ENCODE results near the gene DUSP8.
"Not testable (repeated sequence)": the region's sequence is repeated elsewhere in the genome, so short reads cannot be mapped to it uniquely, and the experiment has no call there.

The DUSP8 gene

DNA sequence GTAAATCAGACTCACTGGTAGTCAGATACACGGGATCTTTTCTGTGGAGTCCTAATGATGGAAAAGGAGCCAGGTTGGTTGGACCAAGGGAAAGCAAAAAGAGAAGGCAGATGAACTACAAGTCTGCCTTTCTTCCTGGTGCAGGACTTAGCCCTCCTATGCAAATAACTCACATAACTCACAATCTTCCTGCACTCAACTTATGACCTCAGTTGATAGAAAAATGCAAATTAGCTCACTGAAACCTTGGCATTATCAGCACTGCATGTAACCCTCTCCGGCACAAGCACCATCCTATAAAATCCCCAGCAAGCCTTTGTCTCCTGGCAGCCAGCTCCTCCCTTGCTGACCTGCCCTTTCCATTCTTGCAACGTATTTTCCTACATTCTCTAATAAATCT is 29.6 kb upstream of the DUSP8 start:
- not testable (repeated sequence) for H3K27ac ChIP-seq (ENCODE audit: low read length); H3K4me3 ChIP-seq (ENCODE audit: low read length); H3K9me3 ChIP-seq (ENCODE audit: control insufficient read depth, insufficient read depth, low read length); DNase-seq (ENCODE audit: low read depth, low spot score); H3K27me3 ChIP-seq (ENCODE audit: control insufficient read depth, insufficient read depth, low read length); H3K36me3 ChIP-seq (ENCODE audit: control insufficient read depth, insufficient read depth, low read length); H3K4me1 ChIP-seq (ENCODE audit: control insufficient read depth, insufficient read depth, low read length)
- WGBS (ENCODE audit: insufficient coverage, insufficient read length), result no CpG with 5 or more reads among the region's 3 CpGs

DNA sequence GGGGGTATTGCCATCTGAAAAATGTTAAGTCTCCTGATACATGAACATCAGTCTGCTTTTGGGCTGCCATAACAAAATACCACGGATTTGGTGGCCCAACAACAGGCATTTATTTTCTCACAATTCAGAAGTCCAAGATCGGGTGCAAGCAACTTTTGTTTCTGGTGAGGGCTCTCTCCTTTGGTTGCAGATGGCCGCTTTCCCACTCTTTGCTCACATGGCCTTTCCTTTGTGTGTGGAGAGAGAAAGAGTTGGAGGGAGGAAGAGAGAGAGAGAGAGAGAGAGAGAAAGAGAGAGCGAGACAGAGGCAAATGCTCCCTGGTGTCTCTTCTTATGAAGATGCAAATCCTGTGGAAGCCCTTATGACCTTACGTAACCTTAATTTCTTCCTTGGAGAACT is 28.6 kb upstream of the DUSP8 start:
- H3K27me3 ChIP-seq (ENCODE audit: control insufficient read depth, insufficient read depth, low read length), result no peaks in the 10 kb centered on the region
- no peak overlapping the region for H3K27ac ChIP-seq (ENCODE audit: low read length)
- WGBS (ENCODE audit: insufficient coverage, insufficient read length), result no CpG with 5 or more reads among the region's 5 CpGs
- no peak overlapping the region for H3K4me3 ChIP-seq (ENCODE audit: low read length)
- H3K9me3 ChIP-seq (ENCODE audit: control insufficient read depth, insufficient read depth, low read length), result no peaks in the 10 kb centered on the region
- no peaks in the 10 kb centered on the region for H3K36me3 ChIP-seq (ENCODE audit: control insufficient read depth, insufficient read depth, low read length)
- DNase-seq (ENCODE audit: low read depth, low spot score), result no peak
- H3K4me1 ChIP-seq (ENCODE audit: control insufficient read depth, insufficient read depth, low read length), result 0 out of 2 replicates have a peak, but pooled peaks cover 1% of the 10 kb centered on the region

DNA sequence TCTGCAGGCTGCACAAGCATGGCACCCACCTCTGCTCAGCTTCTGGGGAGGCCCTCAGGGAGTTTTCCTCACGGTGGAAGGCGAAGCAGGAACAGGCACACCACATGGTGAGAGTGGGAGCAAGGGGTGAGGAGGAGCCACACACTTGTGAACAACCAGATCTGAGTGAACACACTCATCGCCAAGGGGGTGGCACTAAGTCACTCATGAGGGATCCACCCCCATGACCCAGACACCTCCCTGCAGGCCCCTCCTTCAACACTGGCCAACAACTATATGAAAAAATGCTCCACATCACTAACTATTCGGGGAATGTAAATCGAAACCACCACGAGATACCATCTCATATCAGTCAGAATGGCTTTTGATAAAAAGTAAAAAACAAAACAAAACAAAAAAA is 26.7 kb upstream of the DUSP8 start:
- H3K27me3 ChIP-seq (ENCODE audit: control insufficient read depth, insufficient read depth, low read length), result no peaks in the 10 kb centered on the region
- H3K4me3 ChIP-seq (ENCODE audit: low read length), result no peak overlapping the region
- H3K27ac ChIP-seq (ENCODE audit: low read length), result no peak overlapping the region
- DNase-seq (ENCODE audit: low read depth, low spot score), result no peak
- H3K9me3 ChIP-seq (ENCODE audit: control insufficient read depth, insufficient read depth, low read length), result no peaks in the 10 kb centered on the region
- WGBS (ENCODE audit: insufficient coverage, insufficient read length), result no CpG with 5 or more reads among the region's 6 CpGs
- H3K4me1 ChIP-seq (ENCODE audit: control insufficient read depth, insufficient read depth, low read length), result 0 out of 2 replicates have a peak, but pooled peaks cover 1% of the 10 kb centered on the region
- no peaks in the 10 kb centered on the region for H3K36me3 ChIP-seq (ENCODE audit: control insufficient read depth, insufficient read depth, low read length)

DNA sequence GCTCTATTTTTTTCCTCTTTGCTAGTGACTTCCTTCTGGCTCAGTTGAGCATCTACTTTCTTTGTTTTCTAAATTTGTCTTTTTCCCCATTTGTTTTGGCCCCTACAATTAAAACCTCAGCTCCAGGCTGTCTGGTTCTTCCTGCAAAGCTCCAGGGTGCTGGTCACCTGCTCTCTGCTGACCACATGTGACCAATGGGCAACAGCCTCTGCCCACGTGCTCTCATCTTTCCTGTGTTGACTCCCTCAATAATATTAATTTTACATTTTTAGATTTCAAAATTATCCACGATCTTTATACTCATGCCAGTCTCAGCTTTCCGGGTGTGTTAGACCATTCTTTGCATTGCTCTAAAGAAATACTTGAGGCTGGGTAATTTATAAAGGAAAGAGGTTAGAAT is 26.3 kb upstream of the DUSP8 start:
- not testable (repeated sequence) for H3K9me3 ChIP-seq (ENCODE audit: control insufficient read depth, insufficient read depth, low read length); H3K36me3 ChIP-seq (ENCODE audit: control insufficient read depth, insufficient read depth, low read length); H3K27me3 ChIP-seq (ENCODE audit: control insufficient read depth, insufficient read depth, low read length); H3K4me1 ChIP-seq (ENCODE audit: control insufficient read depth, insufficient read depth, low read length); DNase-seq (ENCODE audit: low read depth, low spot score); H3K4me3 ChIP-seq (ENCODE audit: low read length); H3K27ac ChIP-seq (ENCODE audit: low read length)
- WGBS (ENCODE audit: insufficient coverage, insufficient read length), result 100% methylated on average over 1 of the region's 3 CpGs

DNA sequence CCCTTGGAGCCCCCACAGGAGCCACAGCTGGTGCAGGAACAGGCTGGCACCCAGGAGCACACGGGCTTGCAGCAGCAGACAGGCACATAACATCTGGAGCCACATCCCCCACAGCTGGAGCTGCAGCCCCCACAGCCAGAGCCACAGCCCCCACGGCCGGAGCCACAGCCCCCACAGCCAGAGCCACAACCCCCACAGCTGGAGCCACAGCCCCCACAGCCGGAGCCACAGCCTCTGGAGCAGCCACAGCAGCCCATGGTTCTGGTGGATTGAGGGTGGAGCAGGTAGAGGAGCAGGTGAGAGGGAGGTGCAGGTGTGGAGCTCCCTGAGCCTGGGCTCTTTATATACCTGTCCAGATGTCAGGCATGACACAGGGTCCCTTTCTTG is 25.9 kb upstream of the DUSP8 start, which contains the start of gene KRTAP5-2:
KRTAP5-2 (minus strand) TSS at position 301 of the 387 bp plus-strand sequence; CDS start at position 257, 44 bp downstream.
- no peak within 1 kb of the TSS for H3K27ac ChIP-seq (ENCODE audit: low read length)
- H3K36me3 ChIP-seq (ENCODE audit: control insufficient read depth, insufficient read depth, low read length), result no peaks in the 10 kb centered on the region
- WGBS (ENCODE audit: insufficient coverage, insufficient read length), result no CpG with 5 or more reads among the region's 4 CpGs

DNA sequence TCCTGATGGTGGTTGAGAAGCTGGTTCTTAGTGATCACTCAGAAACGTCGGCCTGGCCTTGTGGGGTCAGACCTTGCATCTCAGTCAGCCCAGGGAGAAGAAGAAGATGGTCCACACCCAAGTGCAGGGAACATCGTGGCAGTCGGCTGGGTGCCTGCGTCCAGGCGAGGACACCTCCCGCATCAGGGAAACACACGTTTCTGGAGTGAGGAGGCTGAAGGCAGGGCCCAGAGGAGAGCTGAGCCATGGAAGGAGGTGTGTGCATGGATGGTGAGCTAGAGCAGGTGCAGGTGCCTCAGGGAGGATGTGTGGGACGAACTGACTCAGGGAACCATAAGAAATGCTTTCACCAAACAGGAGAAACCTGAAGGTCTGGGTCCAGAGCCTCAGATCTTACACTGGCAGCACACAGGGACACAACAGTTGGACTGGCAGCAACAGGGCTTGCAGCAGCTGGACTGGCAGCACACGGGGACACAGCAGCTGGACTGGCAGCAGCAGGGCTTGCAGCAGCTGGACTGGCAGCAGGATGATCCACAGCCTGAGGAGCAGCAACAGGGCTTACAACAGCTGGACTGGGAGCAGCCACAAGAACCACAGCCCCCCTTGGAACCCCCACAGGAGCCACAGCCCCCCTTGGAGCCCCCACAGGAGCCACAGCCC is 25.4 kb upstream of the DUSP8 start:
- Histone ChIP-seq H3K36me3 (ENCODE audit: control insufficient read depth, insufficient read depth, low read length) (no peaks in the 10 kb centered on the region), H3K27ac (ENCODE audit: low read length) (no peak overlapping the region), H3K27me3 (ENCODE audit: control insufficient read depth, insufficient read depth, low read length) (no peaks in the 10 kb centered on the region), H3K4me1 (ENCODE audit: control insufficient read depth, insufficient read depth, low read length) (0 out of 2 replicates have a peak, but pooled peaks cover 1% of the 10 kb centered on the region), H3K9me3 (ENCODE audit: control insufficient read depth, insufficient read depth, low read length) (no peaks in the 10 kb centered on the region), H3K4me3 (ENCODE audit: low read length) (no peak overlapping the region)
- WGBS (ENCODE audit: insufficient coverage, insufficient read length), result no CpG with 5 or more reads among the region's 10 CpGs
- no peak for DNase-seq (ENCODE audit: low read depth, low spot score)

More for the DNA sequence above, 25.9 kb upstream of the DUSP8 start, which contains the start of gene KRTAP5-2:
- no peaks in the 10 kb centered on the region for H3K27me3 ChIP-seq (ENCODE audit: control insufficient read depth, insufficient read depth, low read length)
- H3K9me3 ChIP-seq (ENCODE audit: control insufficient read depth, insufficient read depth, low read length), result no peaks in the 10 kb centered on the region
- DNase-seq (ENCODE audit: low read depth, low spot score), result no peak
- H3K4me3 ChIP-seq (ENCODE audit: low read length), result no peak within 1 kb of the TSS
- H3K4me1 ChIP-seq (ENCODE audit: control insufficient read depth, insufficient read depth, low read length), result 0 out of 2 replicates have a peak, but pooled peaks cover 1% of the 10 kb centered on the region

DNA sequence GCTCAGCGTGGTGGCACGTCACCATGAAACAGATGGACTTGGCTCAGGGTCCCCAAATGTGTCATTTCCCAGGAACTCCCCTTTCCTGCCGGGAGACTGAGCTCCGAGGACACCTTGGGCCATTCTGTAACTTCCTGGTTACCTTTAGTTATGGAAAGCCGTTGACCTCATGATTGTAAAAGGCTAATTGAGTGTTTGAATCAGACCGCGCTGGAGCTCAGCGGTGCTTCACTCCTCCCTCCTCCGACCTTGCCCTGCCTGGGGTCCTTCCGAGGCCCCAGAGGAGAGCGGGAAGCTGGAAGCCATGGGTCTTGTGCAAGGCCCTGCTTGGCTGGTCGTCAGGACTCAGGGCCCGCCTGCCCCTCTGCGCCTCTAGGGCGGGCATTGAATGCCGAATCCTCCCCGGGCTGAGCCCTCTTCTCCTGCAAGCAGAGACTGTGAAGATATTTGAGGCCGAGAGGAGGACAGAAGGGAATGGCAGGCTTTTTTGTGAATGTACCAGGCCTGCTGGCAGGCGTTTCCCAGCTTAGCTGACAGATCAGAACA is 24.6 kb upstream of the DUSP8 start:
- no CpG with 5 or more reads among the region's 19 CpGs for WGBS (ENCODE audit: insufficient coverage, insufficient read length)
- not testable (repeated sequence) for H3K27ac ChIP-seq (ENCODE audit: low read length); H3K4me1 ChIP-seq (ENCODE audit: control insufficient read depth, insufficient read depth, low read length); H3K36me3 ChIP-seq (ENCODE audit: control insufficient read depth, insufficient read depth, low read length); H3K27me3 ChIP-seq (ENCODE audit: control insufficient read depth, insufficient read depth, low read length); H3K9me3 ChIP-seq (ENCODE audit: control insufficient read depth, insufficient read depth, low read length); DNase-seq (ENCODE audit: low read depth, low spot score); H3K4me3 ChIP-seq (ENCODE audit: low read length)

DNA sequence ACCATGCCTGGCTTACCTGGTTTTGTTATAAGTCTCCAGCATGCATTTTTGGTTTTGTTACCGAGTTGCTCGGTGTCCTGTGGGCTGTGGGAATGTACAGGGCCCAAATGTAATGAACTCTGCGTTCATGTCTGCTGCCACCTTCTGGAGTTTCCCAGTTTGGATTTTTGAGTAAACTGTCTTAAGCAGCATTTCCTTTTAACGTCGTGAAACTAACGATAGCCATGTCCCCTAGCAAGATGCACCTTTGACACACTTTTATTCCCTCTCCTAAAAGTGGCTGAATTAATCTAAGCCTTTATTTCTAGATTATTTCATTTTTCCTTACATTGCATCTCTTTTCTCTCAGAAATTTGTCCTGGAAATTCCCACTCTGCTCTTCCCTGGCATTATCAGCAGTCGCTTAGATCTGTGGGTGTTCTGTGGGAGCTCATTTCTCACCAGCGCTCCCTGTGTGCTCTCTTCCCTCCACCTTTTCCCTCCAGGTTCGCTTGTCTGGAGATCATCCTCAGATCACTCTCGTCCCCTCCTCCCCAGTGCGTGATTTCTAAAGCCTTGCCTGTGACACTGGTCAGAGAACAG is 24.0 kb upstream of the DUSP8 start:
- H3K27me3 ChIP-seq (ENCODE audit: control insufficient read depth, insufficient read depth, low read length); H3K4me1 ChIP-seq (ENCODE audit: control insufficient read depth, insufficient read depth, low read length); DNase-seq (ENCODE audit: low read depth, low spot score); H3K36me3 ChIP-seq (ENCODE audit: control insufficient read depth, insufficient read depth, low read length); H3K4me3 ChIP-seq (ENCODE audit: low read length); H3K9me3 ChIP-seq (ENCODE audit: control insufficient read depth, insufficient read depth, low read length); H3K27ac ChIP-seq (ENCODE audit: low read length): not testable (repeated sequence)
- no CpG with 5 or more reads among the region's 11 CpGs for WGBS (ENCODE audit: insufficient coverage, insufficient read length)

DNA sequence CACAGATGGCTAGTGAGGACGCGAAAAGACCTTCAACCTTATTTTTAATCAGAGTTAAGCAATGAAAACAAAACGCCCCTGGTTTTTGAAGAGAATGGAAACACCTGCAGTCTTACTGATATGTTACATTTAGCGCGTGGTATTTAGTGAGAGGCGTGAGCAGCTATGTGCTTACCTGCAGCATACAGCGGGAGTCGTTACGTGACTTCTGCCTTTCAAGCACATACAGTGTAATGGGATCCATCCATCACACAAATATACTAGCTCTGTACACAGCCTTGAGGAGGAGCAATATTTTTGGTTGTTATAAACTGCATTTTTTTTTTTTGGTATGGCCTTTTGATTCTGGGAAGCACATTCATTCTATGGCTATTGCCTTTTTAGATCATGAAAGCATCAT is 20.6 kb upstream of the DUSP8 start:
- H3K27me3 ChIP-seq (ENCODE audit: control insufficient read depth, insufficient read depth, low read length), result no peaks in the 10 kb centered on the region

DNA sequence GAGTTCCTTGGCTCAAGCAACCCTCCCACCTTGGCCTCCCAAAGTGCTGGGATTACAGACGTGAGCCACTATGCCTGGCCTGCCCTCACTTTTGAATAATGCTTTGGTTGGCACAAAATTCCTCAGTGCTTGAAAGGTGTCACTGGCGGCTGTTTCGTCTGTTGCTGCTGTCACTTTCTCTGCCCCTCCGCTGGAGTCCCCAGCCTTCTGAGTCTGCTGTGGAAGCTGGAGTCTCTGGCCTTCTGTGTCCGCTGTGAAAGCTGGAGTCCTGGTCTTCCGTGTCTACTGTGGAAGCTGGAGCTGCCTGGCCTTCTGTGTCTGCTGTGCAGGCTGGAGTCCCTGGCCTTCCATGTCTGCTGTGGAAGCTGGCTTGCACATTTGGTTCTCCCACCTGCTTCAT is 17.9 kb upstream of the DUSP8 start:
- Histone ChIP-seq H3K36me3 (ENCODE audit: control insufficient read depth, insufficient read depth, low read length) (no peaks in the 10 kb centered on the region), H3K9me3 (ENCODE audit: control insufficient read depth, insufficient read depth, low read length) (no peaks in the 10 kb centered on the region), H3K4me1 (ENCODE audit: control insufficient read depth, insufficient read depth, low read length) (no peaks in the 10 kb centered on the region), H3K27ac (ENCODE audit: low read length) (no peak overlapping the region), H3K27me3 (ENCODE audit: control insufficient read depth, insufficient read depth, low read length) (no peaks in the 10 kb centered on the region), H3K4me3 (ENCODE audit: low read length) (no peak overlapping the region)
- no CpG with 5 or more reads among the region's 6 CpGs for WGBS (ENCODE audit: insufficient coverage, insufficient read length)
- no peak for DNase-seq (ENCODE audit: low read depth, low spot score)

More for the DNA sequence above, 20.6 kb upstream of the DUSP8 start:
- 0 out of 2 replicates have a peak, but pooled peaks cover 1% of the 10 kb centered on the region for H3K4me1 ChIP-seq (ENCODE audit: control insufficient read depth, insufficient read depth, low read length)
- no peaks in the 10 kb centered on the region for H3K36me3 ChIP-seq (ENCODE audit: control insufficient read depth, insufficient read depth, low read length)
- H3K27ac ChIP-seq (ENCODE audit: low read length), result no peak overlapping the region
- no peaks in the 10 kb centered on the region for H3K9me3 ChIP-seq (ENCODE audit: control insufficient read depth, insufficient read depth, low read length)
- WGBS (ENCODE audit: insufficient coverage, insufficient read length), result no CpG with 5 or more reads among the region's 9 CpGs
- H3K4me3 ChIP-seq (ENCODE audit: low read length), result no peak overlapping the region
- DNase-seq (ENCODE audit: low read depth, low spot score), result no peak
